Natural killer cell (primary cell): Measurements from ENCODE around the gene PDGFC. TPM values are rescaled to one million over a fixed set of nuclear protein-coding genes. Genes with fewer than 3 reads are reported as not detected.

Experiments
- ATAC-seq, 3 donors: fragments of 150-1000 bp in 2 of 3; fragments of 200-7000 bp in 1 of 3; cut with Tn5 transposase; 1 replicate in 1 of 3; 2 replicates in 2 of 3; pipeline ENCODE4 v1.10.0; 2021; ENCODE audit warnings: mild to moderate bottlenecking in 2 of 3, moderate library complexity in 2 of 3
- DNase-seq, 2 donors: peaks; one replicate each; pipeline versions ENCODE4 v3.0.0 to v3.0.0-alpha.2; 2013 to 2021; ENCODE audit warnings: mixed read lengths in 1 of 2
- H3K27ac ChIP-seq: one replicate; pipeline ENCODE4 v1.5.1; 2013; ENCODE audit warnings: mild to moderate bottlenecking, low read length
- H3K27me3 ChIP-seq: one replicate; pipeline ENCODE4 v1.6.1; 2013; ENCODE audit warnings: low read length; ENCODE audit not compliant: control insufficient read depth, insufficient read depth
- H3K36me3 ChIP-seq: one replicate; pipeline ENCODE4 v1.6.1; 2013; ENCODE audit warnings: low read length; ENCODE audit not compliant: control insufficient read depth, insufficient read depth
- H3K4me1 ChIP-seq: one replicate; pipeline ENCODE4 v1.6.1; 2013; ENCODE audit warnings: low read length; ENCODE audit not compliant: control insufficient read depth, insufficient read depth
- H3K4me3 ChIP-seq: one replicate; pipeline ENCODE4 v1.5.1; 2013; ENCODE audit warnings: low read length
- H3K9me3 ChIP-seq: one replicate; pipeline ENCODE4 v1.6.1; 2013; ENCODE audit warnings: low read length; ENCODE audit not compliant: control insufficient read depth, insufficient read depth
- H3K27ac Mint-ChIP-seq, 2 donors: one replicate each; pipeline ENCODE4 v1.8.0; 2022; ENCODE audit warnings: mild to moderate bottlenecking in 2 of 2, mixed read lengths in 2 of 2, moderate library complexity in 1 of 2
- H3K27me3 Mint-ChIP-seq, 2 donors: one replicate each; pipeline ENCODE4 v1.8.0; 2022; ENCODE audit warnings: low read depth in 2 of 2, mixed read lengths in 2 of 2
- H3K36me3 Mint-ChIP-seq: one replicate; pipeline ENCODE4 v1.8.0; 2022; ENCODE audit warnings: mixed read lengths
- H3K4me1 Mint-ChIP-seq, 2 donors: one replicate each; pipeline ENCODE4 v1.8.0; 2022; ENCODE audit warnings: mixed read lengths in 2 of 2
- H3K4me3 Mint-ChIP-seq: one replicate; pipeline ENCODE4 v1.8.0; 2022; ENCODE audit warnings: mild to moderate bottlenecking, moderate library complexity, mixed read lengths
- H3K9me3 Mint-ChIP-seq, 2 donors: one replicate each; pipeline ENCODE4 v1.8.0; 2022; ENCODE audit warnings: mixed read lengths in 2 of 2
- WGBS: methylation state at CpG from one replicate; pipeline ENCODE4 v1.1.7; 2013; ENCODE audit warnings: missing lambda C conversion rate; ENCODE audit not compliant: insufficient coverage; 5-methylcytosine and 5-hydroxymethylcytosine counted together
- intact Hi-C: fragments of 100-400 bp; cut with micrococcal nuclease; formaldehyde crosslinking; loops from one replicate; pipeline ENCODE4 v1.14.2; 2022
- total RNA-seq, 4 donors: library from RNA; stranded (reverse); fragments of 120-200 nt in 1 of 4; gene quantifications; one replicate each; pipeline versions ENCODE4 v1.2.3 to v1.2.4, GENCODE V29; 2013 to 2022
- TF ChIP-seq, protein P1 (sequence below): fragments of 200-600 bp; IDR thresholded peaks from one replicate; pipeline ENCODE4 v1.8.0; 2022; ENCODE audit warnings: antibody characterized with exemption

PDGFC gene
- total RNA-seq, 3 donors from 2014 or later (not counting 1 experiment from before 2014, with no cell fraction given), result 0.72 to 1.6 (median 0.90) TPM

DNA sequence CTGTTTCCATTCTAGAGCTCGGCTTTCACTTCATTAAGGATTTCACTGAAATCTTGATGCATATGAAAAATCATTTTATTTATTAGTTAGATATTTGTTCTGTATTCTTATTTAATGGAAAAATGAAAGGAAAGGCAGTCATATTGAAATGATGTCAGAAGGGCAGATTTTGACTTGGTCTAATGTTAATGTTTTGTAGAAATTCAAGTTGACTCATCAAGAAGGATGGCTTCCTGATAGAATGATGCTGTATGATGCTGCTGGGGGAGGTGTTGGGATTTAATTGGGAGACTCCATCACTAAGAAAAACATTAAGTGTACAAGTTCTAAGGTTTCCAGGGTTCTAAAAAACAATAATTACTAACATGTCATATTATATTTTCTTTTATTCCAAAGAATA lies 204.8 kb downstream of the PDGFC start:
- no peaks in the 10 kb centered on the region for H3K9me3 ChIP-seq
- Mint-ChIP-seq H3K4me1 (no peaks in the 10 kb centered on the region), H3K4me3 (no peak overlapping the region), H3K9me3 (peaks cover 3 to 7% of the 10 kb centered on the region in 2 donors), H3K27ac (no peak overlapping the region), H3K27me3 (no peaks in the 10 kb centered on the region), H3K36me3 (no peaks in the 10 kb centered on the region)
- TF ChIP-seq, protein P1, sequence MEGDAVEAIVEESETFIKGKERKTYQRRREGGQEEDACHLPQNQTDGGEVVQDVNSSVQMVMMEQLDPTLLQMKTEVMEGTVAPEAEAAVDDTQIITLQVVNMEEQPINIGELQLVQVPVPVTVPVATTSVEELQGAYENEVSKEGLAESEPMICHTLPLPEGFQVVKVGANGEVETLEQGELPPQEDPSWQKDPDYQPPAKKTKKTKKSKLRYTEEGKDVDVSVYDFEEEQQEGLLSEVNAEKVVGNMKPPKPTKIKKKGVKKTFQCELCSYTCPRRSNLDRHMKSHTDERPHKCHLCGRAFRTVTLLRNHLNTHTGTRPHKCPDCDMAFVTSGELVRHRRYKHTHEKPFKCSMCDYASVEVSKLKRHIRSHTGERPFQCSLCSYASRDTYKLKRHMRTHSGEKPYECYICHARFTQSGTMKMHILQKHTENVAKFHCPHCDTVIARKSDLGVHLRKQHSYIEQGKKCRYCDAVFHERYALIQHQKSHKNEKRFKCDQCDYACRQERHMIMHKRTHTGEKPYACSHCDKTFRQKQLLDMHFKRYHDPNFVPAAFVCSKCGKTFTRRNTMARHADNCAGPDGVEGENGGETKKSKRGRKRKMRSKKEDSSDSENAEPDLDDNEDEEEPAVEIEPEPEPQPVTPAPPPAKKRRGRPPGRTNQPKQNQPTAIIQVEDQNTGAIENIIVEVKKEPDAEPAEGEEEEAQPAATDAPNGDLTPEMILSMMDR, result no peak
- H3K27me3 ChIP-seq, result no peaks in the 10 kb centered on the region
- no peak for ATAC-seq
- 92% methylated on average over 1 of the region's 1 CpG for WGBS
- no peak overlapping the region for H3K27ac ChIP-seq
- H3K4me1 ChIP-seq, result no peaks in the 10 kb centered on the region
- no peaks in the 10 kb centered on the region for H3K36me3 ChIP-seq
- intact Hi-C loops, result no loop called here
- DNase-seq, result no peak
- no peak overlapping the region for H3K4me3 ChIP-seq

DNA sequence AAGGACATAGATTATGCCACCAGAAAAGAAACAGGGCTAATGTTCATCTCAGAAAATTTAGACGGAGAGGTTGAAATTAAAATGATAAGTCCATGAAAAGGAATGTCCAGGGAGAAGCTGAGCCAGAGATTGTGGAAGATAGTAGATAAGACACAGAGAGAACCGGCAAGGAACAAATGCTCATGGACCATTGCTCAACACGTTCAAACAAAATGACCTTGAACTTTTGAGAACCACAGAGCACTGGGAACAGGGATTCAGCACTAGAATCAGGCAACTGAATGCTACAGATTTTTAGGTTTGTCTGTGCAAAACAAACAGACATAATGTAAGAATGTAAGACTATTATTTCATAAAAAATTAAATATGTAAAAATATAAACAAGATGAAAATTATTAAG lies 206.3 kb downstream of the PDGFC start:
- no peaks in the 10 kb centered on the region for H3K36me3 ChIP-seq
- H3K4me1 ChIP-seq, result no peaks in the 10 kb centered on the region
- H3K9me3 ChIP-seq, result no peaks in the 10 kb centered on the region
- Mint-ChIP-seq H3K4me3 (no peak overlapping the region), H3K27ac (no peak overlapping the region), H3K27me3 (no peaks in the 10 kb centered on the region), H3K36me3 (no peaks in the 10 kb centered on the region), H3K4me1 (no peaks in the 10 kb centered on the region), H3K9me3 (peaks cover 3 to 7% of the 10 kb centered on the region in 2 donors)
- ATAC-seq (no peak), DNase-seq (no peak)
- intact Hi-C loops, result no loop called here
- H3K27ac ChIP-seq, result no peak overlapping the region
- 95% methylated on average over 3 of the region's 3 CpGs for WGBS
- no peak overlapping the region for H3K4me3 ChIP-seq
- no peaks in the 10 kb centered on the region for H3K27me3 ChIP-seq
- TF ChIP-seq, protein P1, result no peak

DNA sequence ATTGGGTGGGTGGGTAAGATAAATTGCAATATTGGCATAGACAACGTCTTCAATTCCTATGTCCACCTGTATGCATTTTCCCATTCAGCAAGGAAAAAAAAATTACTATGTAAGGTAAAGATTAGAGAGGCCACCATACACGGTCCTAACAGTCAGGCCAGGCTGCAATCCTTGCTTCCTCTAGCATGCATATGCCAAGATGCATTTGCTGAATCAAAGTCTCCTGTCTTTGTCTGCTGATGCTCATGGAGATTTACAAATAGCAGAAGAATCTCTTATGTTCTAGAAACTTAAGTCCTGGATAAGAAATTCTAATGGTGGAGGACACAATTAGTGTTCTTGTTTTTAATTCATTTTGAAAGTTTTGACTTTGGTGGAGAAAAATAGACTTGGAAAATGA lies 206.8 kb downstream of the PDGFC start:
- H3K4me3 Mint-ChIP-seq, result no peak overlapping the region
- 75% methylated on average over 1 of the region's 2 CpGs for WGBS
- no peaks in the 10 kb centered on the region for H3K36me3 ChIP-seq
- TF ChIP-seq, protein P1, result no peak
- H3K27me3 Mint-ChIP-seq, result no peaks in the 10 kb centered on the region
- no peak overlapping the region for H3K27ac ChIP-seq
- H3K9me3 Mint-ChIP-seq, result peaks cover 3 to 7% of the 10 kb centered on the region in 2 donors
- H3K4me1 ChIP-seq, result no peaks in the 10 kb centered on the region
- no peaks in the 10 kb centered on the region for H3K36me3 Mint-ChIP-seq
- no peaks in the 10 kb centered on the region for H3K9me3 ChIP-seq
- no peaks in the 10 kb centered on the region for H3K27me3 ChIP-seq
- intact Hi-C loops, result no loop called here
- no peak for ATAC-seq
- H3K4me1 Mint-ChIP-seq, result no peaks in the 10 kb centered on the region
- no peak overlapping the region for H3K4me3 ChIP-seq
- no peak overlapping the region for H3K27ac Mint-ChIP-seq
- no peak for DNase-seq

DNA sequence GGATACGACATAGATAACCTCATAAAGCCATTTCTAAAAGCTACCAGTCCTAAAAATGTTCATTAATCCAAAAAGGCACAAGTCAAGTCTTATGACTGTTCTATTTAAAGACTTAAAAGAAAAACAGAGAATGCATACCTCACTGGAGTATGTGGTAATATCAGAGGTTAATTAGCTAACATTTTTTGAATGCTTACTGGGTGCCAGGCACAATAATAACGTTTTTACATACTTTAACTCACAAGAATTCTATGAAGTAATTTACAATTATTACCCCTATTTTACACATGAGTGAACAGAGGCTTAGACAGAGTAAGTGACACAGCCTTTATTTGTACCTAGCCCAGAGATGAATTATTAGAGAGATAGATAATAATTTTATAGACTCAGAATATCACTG lies 207.5 kb downstream of the PDGFC start:
- no peak for DNase-seq
- H3K27ac ChIP-seq, result no peak overlapping the region
- H3K36me3 ChIP-seq, result no peaks in the 10 kb centered on the region
- TF ChIP-seq, protein P1, result no peak
- no peak for ATAC-seq
- Mint-ChIP-seq H3K9me3 (peaks cover 3 to 7% of the 10 kb centered on the region in 2 donors), H3K36me3 (no peaks in the 10 kb centered on the region), H3K4me1 (no peaks in the 10 kb centered on the region), H3K4me3 (no peak overlapping the region), H3K27ac (no peak overlapping the region), H3K27me3 (no peaks in the 10 kb centered on the region)
- H3K4me3 ChIP-seq, result no peak overlapping the region
- no CpG with 5 or more reads among the region's 2 CpGs for whole genome bisulfite sequencing
- H3K27me3 ChIP-seq, result no peaks in the 10 kb centered on the region
- intact Hi-C loops, result no loop called here
- no peaks in the 10 kb centered on the region for H3K4me1 ChIP-seq
- H3K9me3 ChIP-seq, result no peaks in the 10 kb centered on the region
